Superior temporal gyrus (tissue), 1 donor: Measurements from ENCODE around the gene NTRK3.

Source experiments
- DNase-seq: peaks from one replicate; pipeline ENCODE4 v3.0.0-alpha.2; 2016; ENCODE audit errors: extremely low spot score

NTRK3 gene

GRCh38 chr15:88256279-88257230 is at the start of gene NTRK3:
Gene NTRK3 (minus strand): TSS chr15:88256739. CDS start chr15:88256153, 586 bp downstream.
- DNase-seq = no peak

DNA sequence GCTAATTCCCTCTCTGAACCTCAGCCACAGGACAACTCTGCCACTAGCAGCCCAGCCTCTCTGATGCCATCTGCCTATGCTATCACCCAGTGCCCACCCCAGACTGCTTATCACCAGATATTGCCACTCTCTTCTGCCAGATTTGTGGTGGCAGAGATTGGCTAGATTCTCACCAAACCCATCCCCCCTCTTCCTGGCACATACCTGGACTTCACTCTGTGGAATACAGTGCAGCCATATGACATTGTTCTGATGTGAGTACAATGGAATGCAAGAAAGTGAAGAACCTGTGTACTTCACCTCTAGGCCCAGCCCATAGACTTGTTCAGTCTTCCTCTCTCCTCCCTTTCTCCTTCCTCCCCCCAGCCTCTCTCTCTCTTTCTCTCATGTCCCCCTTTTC is 46.9 kb upstream of the NTRK3 start:
- no peak for DNase-seq

GRCh38 chr15:88302373-88302772 is 45.8 kb upstream of the NTRK3 start:
- peak; percentile 51 for DNase-seq

- DNase-seq = peak; percentile 27
Measured at GRCh38 chr15:88301311-88301710, 44.8 kb upstream of the NTRK3 start.

- DNase-seq = no peak
Measured at GRCh38 chr15:88300861-88301260, 44.3 kb upstream of the NTRK3 start.

- DNase-seq = no peak
Measured at GRCh38 chr15:88300089-88300488, 43.5 kb upstream of the NTRK3 start.

GRCh38 chr15:88299497-88299896 is 43.0 kb upstream of the NTRK3 start:
- no peak for DNase-seq

DNA sequence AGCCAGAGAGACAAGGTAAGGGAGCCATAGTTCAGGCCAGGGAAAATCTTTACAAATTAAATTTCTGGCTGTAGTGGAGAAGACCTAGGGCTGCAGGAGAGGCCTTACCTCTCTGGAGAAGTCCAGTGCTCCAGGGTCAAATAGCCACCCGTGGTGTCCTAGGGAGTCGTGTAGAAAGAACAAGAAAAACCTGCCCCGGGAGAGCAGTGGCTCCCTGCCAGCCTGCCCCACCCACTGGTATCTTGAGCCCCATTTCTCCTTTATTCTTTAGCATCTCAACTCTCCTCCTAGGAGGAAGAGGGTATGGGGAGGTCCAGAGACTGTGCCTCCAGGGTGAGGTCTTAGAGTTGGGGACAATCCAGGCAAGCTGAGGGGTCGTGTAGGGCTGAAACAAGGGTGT is 32.1 kb upstream of the NTRK3 start:
- no peak for DNase-seq

DNA sequence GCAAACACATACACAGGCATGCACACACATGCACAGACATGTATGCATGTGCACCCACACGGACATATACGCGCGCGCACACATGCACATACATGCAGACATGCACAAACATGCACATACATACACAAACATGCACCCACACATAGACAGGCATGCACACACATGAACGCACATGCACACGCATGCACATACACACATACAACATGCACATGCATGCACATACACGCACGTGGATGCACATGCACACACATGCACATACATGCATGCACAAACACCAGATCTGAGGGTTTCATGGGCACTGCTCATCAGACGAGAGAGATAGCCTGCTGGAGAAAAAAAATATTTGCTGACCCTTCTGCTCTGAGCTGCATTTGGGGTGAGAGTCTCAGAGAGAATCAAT is 31.7 kb upstream of the NTRK3 start:
- DNase-seq = no peak

DNA sequence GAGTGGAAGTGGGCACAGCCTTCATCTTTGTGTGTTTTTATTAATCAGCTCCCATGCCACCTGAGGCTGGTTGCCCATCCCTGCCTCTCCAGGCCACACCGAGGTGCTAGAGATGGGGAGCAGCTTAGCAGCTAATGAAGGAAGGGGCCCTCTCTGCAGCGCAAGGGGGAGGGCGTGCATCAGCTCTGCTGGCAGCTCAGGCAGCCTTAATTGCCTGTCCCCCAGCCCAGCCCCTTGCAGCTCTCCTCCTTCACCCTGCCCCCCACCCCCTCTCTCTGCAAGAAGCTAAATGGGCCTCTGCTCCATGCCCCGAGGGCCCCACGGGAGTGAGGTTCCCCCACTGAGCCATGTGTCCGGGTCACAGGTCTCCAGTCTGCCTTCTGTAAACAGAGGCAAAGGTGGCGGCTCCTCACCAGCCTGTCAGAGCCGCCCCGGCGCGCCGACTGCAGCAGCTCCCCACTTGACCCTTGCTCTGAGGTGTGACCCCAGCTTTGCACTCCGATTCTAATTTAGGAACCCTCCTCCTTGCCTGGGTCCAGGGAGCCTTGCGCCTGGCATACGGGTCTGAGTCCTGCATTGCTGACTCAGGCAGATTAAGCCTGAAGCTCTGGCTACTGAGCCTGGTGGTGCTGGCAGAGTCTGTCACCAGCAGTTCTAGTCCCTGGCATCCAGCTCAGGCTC is 27.9 kb upstream of the NTRK3 start:
- no peak for DNase-seq

DNA sequence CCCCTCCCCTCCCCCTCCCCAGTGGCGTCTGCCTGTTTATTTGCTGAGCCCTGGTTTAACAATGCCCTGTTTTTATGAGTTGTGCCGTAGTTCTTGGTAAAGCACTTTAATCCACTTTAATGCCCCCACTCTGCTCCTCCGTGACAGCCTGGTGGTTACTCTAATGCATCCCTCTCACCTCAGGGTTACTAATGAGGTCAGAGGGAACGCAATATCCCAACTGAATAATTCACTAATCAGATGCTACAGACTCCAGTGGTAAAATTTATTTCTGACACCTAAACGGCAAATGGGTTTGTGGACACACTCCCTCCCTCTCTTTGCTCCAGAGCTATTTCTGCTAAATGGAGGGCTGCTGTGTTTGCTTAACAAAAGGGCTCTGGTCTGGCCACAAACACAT is 26.1 kb upstream of the NTRK3 start:
- no peak for DNase-seq

GRCh38 chr15:88276821-88277410 is 20.4 kb upstream of the NTRK3 start:
- DNase-seq = peak; percentile 35

DNA sequence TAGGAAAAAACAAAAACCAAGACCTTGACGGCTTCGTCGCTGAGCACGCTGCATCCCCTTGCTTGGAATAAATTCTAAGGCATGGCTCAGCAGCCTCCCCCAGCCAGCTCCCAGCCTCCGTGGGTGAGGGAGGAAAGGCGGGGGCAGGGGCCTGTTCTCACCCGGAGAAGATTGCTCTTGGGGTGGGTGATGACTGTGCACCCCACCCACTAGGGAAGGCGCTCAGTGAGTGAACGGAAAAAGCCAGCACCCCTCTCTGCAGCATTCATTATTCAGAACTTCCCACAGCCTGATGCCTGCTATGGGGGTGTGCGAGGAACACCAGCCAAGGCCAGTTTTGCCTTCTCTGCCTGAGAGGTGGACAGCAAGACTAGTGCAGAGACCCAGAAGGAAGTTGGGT is 19.3 kb upstream of the NTRK3 start:
- DNase-seq = peak; percentile 26

GRCh38 chr15:88274553-88275460 is 18.3 kb upstream of the NTRK3 start:
- peak; percentile 89 for DNase-seq

DNA sequence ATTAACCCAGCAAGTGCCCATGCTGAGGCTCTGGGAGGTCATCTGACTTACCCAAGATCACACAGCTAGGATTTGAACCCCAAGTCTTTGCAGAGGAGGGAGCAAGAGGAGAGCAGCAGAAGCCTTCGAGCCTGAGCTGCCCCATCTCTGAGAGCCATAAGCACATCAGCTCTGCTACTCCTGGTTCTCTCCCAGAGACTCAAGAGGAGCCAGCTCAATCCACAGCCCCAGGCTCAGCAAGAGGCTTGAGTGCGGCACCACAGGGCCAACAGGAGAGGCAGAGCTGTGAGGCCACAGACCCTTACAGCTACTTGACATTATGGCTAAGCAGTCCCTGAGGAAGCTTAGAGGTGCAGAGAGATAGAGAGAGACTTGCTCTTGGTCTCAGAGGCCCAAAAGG is 15.9 kb upstream of the NTRK3 start:
- DNase-seq = no peak

DNA sequence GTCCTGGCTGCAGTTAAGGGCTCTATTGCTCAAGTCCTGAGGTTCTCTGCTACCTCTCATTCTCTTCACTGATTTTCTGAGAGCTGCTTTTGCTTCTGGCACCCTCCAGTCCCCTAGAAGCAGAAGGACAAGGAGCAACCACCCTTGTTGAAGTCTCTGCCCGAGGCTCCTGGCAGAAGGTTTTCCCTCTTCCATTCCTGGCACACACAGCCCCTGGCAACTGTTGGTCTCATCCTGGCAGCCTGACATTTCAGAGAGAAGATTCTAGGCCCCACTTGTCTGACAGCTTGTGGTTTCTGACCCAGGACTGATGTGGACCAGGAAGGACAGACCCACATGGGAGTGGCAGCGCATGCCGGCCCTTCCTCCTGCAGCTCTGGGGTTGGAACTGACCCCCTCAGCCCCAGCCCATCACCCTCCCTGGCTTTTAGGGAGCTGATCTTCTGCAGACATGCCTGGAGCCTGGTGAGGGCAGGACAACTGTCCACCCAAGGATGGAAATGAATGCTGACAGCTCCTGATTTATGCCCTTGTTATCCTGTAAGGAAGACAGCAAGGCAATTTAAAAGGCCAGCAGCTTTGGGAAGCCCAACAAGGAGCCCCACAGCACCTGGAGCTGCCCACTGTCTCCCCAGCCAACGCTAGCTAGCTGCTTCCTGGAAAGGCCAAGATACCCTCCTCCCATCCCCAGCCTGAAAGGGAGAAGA is 13.0 kb upstream of the NTRK3 start:
- DNase-seq = no peak

DNA sequence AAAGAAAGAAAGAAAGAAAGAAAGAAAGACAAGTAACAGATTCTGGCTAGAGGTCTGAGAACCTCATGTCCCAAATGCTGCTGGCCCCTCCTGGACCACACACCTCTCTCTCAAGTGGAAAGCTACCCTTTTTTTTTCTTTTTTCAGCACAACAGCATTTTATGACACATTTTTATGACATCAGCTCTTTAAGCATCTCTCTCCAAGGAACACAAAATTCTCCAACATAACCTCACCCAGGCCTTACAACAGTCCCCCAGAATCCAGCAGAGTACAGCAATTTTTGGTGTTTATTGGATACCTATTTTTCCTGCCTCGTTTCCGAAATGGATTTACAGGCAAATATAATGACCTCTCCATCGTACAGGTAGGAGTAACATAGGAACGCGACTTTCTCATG is 11.2 kb upstream of the NTRK3 start:
- DNase-seq = no peak

- DNase-seq = no peak
Measured at GRCh38 chr15:88266170-88266569, 9.6 kb upstream of the NTRK3 start.

DNA sequence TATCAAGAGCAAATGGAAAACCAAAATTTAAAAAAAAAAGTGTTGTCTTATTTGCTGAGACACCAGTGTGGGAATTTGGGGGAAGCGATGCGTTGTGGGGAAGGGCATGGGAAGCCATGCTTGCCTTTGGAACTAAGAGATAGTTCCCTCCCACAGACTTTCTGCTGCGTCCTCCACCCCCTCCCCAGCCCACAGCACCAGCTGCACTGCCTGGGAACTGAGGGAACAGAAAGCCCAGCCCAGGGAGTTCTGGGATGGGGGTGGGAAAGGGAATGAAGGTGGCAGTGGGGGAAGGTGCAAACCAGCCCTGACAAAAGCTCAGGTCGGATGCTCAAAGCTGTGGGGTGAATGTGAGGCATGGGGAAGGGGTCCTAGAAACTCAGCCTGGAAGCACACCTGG is 8.1 kb upstream of the NTRK3 start:
- DNase-seq = no peak

- DNase-seq = no peak
Measured at GRCh38 chr15:88262064-88262463, 5.5 kb upstream of the NTRK3 start.

DNA sequence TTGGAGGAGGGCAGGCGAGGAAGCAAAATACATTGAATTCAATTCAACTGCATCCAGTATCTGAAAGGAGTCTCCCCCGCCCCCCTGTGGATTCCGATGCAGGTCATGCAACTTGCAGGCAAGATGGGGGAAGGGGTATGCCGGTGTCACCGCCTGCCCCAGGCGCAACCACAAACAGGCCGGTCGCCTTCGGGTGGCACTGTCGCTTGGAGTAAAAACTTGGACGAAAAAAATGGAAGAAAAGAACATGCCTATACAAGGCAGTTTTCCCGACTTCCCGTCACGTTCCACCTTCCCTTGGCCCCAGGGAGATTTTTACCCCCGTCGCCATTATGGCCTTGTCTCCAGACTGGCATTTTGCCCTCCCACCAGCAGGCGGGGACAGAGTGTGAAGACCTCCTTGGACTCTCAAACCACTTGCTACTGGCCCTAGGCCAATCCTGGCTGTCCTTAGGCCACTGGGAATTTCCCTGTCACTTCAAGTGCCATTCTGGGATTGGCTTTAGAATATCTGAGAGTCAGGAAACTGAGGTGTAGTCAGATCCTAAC is 1.6 kb upstream of the NTRK3 start:
- peak; percentile 67 for DNase-seq
